Dermis blood vessel endothelial cell (primary cell): Measurements from ENCODE around the gene DIPK1C. TPM values are rescaled to one million over a fixed set of nuclear protein-coding genes. Genes with fewer than 3 reads are reported as not detected.
"Not testable (repeated sequence)": the region's sequence is repeated elsewhere in the genome, so short reads cannot be mapped to it uniquely, and the experiment has no call there.

Experiments
- DNase-seq: peaks from one replicate; pipeline ENCODE4 v3.0.0; 2010
- total RNA-seq: library from RNA; depleted of rRNA; stranded (reverse); fragments of >200 nt; gene quantifications from 2 replicates; pipeline ENCODE4 v1.2.3, GENCODE V29; 2014

DIPK1C gene
- not detected in 2 replicates for total RNA-seq

- no peak for DNase-seq
Measured at GRCh38 chr18:74457043-74457724, at the start of gene DIPK1C. DIPK1C (minus strand) TSS chr18:74457308; CDS start chr18:74457259, 49 bp downstream.

GRCh38 chr18:74506448-74507084, 49.5 kb upstream of the DIPK1C start:
- no peak for DNase-seq

- no peak for DNase-seq
Measured at GRCh38 chr18:74505776-74506175, 48.7 kb upstream of the DIPK1C start.

GRCh38 chr18:74503137-74503536, 46.0 kb upstream of the DIPK1C start:
- DNase-seq, result no peak

GRCh38 chr18:74501386-74501785, 44.3 kb upstream of the DIPK1C start:
- DNase-seq, result no peak

GRCh38 chr18:74500774-74501173, 43.7 kb upstream of the DIPK1C start:
- not testable (repeated sequence) for DNase-seq

GRCh38 chr18:74500372-74500771, 43.3 kb upstream of the DIPK1C start:
- no peak for DNase-seq

GRCh38 chr18:74499633-74500032, 42.5 kb upstream of the DIPK1C start:
- peak; percentile 74 for DNase-seq

GRCh38 chr18:74498712-74499627, 41.9 kb upstream of the DIPK1C start:
- DNase-seq, result peak; percentile 74

GRCh38 chr18:74497778-74498177, 40.7 kb upstream of the DIPK1C start:
- no peak for DNase-seq

GRCh38 chr18:74497324-74497676, 40.2 kb upstream of the DIPK1C start:
- peak; percentile 8 for DNase-seq

- DNase-seq, result peak; percentile 70
Measured at GRCh38 chr18:74496508-74497323, 39.6 kb upstream of the DIPK1C start.

- peak; percentile 99 for DNase-seq
Measured at GRCh38 chr18:74495581-74496507, 38.7 kb upstream of the DIPK1C start, which contains the start of gene CNDP2. CNDP2 (plus strand) TSS chr18:74496363; CDS start chr18:74499974, 3,611 bp downstream.

GRCh38 chr18:74494514-74494913, 37.4 kb upstream of the DIPK1C start:
- no peak for DNase-seq

- DNase-seq, result peak; percentile 85
Measured at GRCh38 chr18:74493689-74494088, 36.6 kb upstream of the DIPK1C start.

- no peak for DNase-seq
Measured at GRCh38 chr18:74492259-74492658, 35.2 kb upstream of the DIPK1C start.

- no peak for DNase-seq
Measured at GRCh38 chr18:74489676-74490075, 32.6 kb upstream of the DIPK1C start.

- no peak for DNase-seq
Measured at GRCh38 chr18:74488864-74489263, 31.8 kb upstream of the DIPK1C start.

- DNase-seq, result no peak
Measured at GRCh38 chr18:74488354-74488753, 31.2 kb upstream of the DIPK1C start.

GRCh38 chr18:74486119-74486849, 29.2 kb upstream of the DIPK1C start:
- DNase-seq, result no peak
